Amygdala (tissue), 56 donors: ENCODE data around the gene METTL1.

Experiments used
- DNase-seq, 56 donors: peaks; one replicate each; lab custom pipeline; 2025; lab: John Stamatoyannopoulos, UW

Gene METTL1

DNA sequence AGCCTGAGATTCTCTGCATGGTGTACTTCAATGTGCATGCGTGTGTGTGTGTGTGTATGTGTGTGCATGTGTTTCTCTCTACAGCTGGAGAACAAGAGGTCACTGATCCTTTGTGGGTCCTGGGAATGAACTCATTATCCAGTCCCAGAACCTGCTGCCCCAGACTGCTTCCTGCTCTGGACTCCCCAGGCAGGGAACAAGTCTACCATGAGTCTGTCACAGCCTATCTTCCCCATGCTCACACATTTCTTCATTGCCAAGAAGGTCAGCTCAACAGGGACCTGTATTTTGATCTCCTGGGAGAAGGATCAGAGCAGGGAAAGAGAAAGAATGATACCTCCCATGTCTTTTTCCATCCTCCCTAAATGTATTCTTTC lies 30.5 kb downstream of the METTL1 start:
- DNase-seq, result no peak

- DNase-seq, result peak in 20 of 56 donors; percentile 12 to 55 (median 28)
Measured at GRCh38 chr12:57740656-57741412, 31.1 kb downstream of the METTL1 start.

GRCh38 chr12:57739914-57740538 lies 31.9 kb downstream of the METTL1 start:
- DNase-seq, result peak in 2 of 56 donors; percentile 14 to 16

DNA sequence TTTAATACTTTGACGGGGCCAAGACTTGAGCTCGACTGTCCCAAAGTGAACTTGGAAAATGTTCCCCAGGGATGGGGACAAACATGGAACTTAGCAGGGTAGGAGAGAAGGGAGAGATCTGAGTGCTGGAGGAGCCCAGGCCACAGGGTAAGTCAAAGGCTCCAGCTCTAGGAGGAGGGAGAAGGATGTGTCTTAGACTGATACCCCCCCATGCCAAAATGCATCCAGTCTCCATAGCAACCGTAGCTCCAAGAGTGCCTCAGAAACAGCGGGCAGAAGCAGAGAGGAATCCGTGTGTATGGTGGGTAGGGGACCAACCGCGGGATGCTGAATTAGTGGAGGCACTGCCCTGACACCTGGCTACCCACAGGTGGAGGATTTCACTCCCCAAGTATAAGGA lies 32.5 kb downstream of the METTL1 start:
- no peak for DNase-seq

DNA sequence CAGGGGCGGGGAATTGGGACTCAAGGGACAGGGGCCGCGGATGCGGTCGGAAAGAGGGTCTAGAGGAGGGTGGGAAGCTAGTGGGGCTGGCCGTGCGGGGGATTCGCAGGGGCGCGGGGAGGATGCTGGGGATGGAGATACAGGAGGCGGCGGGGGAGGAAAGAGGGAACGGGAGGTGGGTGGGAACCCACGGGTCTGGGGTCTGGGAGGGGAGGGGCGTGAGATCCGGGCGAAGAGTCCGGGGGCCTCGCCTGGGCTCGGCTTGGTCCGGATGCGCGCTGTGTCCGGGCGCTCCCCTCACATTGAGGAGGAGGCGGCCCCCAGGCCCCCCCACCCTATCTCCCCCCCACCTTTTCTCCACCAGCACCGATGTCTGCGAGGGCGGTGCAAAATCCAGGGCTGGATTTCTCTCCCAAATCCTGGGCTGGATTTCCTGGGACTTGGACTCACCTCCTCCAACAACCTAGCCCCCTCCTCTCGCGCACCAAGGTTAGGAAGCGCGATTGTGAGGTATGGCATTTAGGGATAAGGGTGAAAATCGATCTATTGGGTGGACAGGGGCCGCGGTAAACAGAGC lies 33.2 kb downstream of the METTL1 start, which contains the start of gene AGAP2:
Gene AGAP2, minus strand, starts transcription at position 82 of the 577 bp plus-strand sequence. CDS start 496 bp downstream, outside the sequence.
- DNase-seq, result peak in 28 of 56 donors; percentile 7 to 65 (median 30)

DNA sequence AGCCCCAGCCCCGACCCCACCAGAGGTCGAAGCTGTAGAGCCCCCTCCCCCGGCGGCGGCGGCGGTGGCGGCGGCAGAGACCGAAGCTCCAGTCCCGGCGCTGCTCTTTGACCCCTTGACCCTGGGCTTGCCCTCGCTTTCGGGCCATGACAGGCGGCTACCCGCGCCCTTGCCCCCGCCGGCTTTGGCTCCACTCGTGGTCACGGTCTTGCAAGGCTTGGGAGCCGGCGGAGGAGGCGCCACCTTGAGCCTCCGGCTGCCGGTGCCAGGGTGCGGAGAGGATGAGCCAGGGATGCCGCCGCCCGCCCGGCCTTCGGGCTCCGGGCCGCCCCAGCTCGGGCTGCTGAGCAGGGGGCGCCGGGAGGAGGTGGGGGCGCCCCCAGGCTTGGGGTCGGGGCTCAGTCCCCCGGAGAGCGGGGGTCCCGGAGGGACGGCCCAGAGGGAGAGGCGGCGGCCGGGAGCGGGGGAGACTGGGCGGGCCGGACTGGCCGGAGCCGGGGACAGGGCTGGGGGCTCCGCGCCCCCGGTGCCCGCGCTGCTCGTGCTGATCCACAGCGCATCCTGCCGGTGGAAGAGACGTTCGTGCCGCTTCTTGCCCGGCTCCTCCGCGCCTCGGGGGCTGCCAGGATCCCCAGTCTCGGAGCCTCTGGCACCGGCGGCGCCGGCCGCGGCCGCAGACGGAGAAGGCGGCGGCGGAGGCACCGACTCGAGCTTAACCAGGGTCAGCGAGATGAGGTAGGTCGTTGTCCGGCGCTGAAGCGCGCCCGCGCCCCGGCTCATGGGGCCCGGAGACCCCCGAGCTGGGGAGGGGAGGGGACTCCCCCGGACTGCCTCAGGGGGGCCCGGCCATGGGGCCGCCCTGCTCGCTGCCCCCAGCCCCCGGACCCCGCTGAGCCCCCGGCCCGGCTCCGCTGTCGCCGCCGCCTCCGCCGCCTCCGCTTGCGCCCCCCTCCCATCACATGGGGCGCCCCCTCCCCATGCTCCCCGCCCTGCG lies 34.1 kb downstream of the METTL1 start:
- peak in 2 of 56 donors; percentile 12 to 30 for DNase-seq

DNA sequence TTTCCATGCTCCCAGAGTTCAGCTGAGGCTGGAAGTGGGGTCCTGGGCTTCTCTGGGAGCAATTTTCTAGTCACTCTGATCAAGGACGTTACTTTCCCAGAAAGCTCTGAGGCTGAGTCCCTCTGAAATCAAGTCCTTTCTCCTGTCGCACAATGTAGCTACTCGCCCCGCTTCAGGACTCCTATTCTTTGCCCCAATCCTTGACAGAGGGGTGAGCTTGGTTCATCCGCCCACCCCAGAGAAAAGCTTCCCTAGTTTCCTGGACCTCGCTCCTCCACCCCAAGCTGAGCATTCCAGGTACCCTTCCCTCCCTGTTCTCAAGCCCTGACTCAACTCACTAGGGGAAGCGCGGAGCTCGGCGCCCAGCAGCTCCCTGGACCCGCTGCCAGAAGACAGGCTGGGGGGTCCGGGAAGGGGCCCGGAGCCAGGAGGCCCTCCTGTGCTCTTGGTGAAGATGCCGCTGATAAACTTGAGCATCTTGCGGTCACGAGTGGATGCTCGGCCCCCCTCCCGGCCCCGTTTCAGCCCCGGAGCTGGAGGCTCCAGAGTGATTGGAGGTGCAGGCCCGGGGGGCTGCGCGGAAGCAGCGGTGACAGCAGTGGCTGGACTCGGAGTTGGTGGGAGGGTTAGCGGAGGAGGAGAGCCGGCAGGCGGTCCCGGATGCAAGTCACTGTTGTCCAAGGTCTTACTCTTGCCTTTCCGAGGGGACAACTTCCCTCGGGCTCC lies 35.0 kb downstream of the METTL1 start:
- no peak for DNase-seq

DNA sequence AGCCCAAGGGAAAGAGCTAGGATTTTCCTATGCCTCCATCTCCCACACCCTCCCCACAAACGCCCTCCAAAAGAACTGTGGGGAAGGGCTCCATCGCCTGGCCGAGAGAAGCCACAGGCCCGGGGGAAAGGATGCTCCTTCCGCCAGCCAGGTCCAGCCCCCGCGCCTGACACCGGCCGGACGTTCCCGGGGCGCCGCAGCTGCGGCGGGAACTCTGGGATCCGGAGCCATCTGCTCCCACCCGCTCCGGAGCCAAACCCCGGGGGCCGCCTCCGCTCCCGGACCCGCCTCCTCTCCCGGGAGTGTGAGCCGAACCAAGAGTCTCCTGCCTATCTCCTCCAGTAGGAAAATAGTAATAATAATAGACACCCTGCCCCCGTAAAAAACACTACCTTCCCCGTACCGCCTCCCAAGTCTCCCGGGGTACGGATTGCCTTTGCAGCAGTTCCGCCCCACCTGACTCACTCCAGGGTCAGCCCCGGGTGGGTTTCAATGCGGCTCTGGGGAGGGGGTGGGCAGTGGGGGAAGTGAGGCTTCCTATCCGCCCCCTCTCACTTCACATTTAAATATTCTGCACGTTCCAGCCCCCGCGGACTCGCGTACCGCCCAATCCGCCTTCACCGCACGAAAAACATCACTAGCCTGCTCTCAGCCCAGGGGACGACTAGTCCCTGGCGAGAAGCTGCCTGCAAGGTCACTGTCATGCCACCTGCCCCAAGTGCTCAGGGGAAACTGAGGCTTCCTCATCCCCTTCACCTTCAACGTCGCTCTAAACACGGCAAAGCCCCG lies 35.8 kb downstream of the METTL1 start:
- peak in 33 of 56 donors; percentile 13 to 69 (median 37) for DNase-seq

DNA sequence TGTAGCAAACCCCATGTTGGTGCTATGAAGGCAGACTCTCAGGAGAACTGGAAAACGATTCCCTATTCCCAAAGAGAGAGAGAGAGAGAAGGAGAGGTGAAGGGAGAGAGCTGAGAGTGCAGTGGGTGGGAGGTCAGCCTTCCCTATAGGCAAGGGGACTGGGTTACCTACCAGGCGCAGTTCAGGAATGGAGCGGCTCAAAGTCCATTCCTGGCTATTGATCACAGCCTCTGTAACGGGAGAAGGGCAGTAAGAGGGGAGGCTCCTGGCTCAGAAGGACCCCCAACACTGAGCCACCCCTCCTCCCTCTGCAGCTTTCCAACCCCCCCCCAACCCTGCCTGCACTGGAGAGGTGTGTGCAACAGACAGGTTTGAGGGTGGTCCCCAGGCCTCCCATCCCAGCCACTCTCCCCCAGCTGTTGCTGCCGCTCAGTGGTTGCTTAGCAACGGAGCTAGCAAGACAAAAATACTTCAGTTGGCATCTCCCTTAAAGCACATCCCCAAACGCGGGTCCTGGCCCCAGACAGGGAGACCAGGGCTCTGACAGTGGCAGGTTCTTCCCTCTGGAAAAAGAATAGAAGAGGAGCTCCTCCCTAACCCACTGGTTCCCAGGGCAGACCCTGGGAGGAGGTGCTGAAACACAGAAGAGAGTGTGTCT lies 36.6 kb downstream of the METTL1 start:
- peak in 3 of 56 donors; percentile 17 to 23 (median 22) for DNase-seq

- no peak for DNase-seq
Measured at GRCh38 chr12:57734591-57734990, 37.3 kb downstream of the METTL1 start.

DNA sequence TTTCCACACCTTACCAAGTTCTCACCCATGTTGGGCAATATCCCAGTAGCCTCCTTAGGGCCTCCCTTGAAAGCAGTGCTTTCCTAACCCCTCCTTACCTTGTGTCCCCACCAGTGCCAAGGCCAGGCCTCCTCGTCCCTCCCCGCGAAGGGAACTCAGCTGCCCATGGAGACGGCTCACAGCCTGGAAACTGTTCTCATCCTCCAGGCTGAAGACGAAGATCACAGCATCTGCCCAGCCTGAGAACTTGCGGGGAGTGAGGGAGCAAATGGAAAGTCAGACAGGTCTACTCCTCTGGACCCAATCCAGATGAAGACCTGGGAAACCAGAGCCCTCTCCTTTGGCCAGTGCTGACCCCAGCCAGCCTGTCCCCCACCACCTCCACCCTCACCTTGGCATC lies 38.0 kb downstream of the METTL1 start:
- DNase-seq, result no peak

DNA sequence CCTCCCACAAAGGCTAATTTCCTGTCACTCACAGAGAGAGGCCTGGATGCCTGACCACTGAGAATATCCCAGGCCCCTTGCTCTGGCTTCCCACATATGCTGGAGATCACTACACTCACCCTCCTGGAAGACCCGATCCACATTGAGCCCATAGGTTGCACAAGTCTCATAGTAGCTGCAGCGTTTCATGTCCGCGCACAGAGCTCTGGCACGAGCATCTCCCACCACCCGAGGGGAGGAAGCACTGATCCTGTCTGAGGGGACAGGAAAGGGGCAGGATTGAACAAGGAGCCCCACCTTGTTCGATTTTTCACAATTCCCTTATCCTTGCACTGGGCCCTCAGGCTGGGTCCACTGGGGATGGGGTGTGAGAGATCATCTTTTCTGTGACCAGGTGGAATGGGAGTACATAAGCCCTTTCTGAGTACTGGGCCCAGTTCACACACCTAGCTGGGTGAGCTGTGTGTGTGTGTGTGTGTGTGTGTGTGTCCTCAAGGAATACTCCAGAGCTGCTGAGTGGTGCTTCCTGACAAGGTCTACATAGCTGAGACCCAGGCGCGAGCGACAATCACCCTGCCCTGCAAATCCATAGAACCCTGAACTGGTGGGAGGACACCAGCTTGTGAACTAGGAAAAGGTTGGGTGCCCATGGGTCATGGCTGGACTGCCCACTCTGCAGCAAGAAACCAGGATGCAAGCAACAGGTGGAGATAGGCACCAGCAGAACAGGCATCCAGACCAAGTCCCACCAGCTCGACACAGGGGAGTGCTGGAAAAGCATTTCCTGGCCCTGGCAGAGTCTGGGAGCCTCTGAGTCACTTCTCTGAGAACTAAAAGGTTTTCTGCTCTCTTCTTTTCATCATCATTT lies 38.9 kb downstream of the METTL1 start:
- no peak for DNase-seq

GRCh38 chr12:57732270-57732669 lies 39.6 kb downstream of the METTL1 start:
- DNase-seq, result no peak

GRCh38 chr12:57731411-57732080 lies 40.4 kb downstream of the METTL1 start:
- DNase-seq, result no peak

DNA sequence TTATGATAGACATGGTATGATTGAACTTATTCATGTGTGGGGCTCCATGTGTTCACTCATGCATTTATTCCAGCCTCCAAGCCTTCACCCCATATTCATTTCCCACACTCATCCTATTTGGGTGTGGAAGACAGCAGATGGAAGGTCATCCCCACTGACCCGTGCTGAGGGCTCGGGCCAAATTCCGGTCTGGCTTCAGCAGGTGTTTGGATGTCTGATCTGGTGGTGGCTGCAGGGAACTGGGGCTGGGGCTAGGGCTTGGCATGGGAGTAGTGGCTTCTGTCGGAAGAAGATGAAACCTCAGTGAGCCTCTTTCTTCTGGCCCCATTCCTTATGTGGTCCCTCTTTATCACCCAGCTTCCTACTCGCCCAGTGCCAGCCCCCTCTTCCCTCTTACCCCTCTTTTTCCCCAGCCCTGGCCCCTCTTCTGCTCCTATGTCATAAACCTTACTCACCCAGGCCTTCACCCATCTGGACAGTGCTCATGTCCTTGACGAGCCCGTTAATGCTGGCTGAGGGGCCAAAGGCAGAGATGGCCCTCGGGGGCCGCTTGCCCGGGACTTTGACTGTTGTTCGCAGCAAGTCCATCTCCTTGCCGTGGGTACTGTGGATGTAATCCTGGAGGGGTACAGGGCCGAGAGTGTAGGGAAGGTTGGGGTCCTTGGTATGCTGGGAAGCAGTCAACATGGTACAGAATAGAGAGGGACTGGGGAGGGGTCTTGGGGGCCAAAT lies 41.4 kb downstream of the METTL1 start:
- no peak for DNase-seq

- DNase-seq, result no peak
Measured at GRCh38 chr12:57729321-57729844, 42.5 kb downstream of the METTL1 start.
